SIG-M5 treated with dmso at 0.1 percent for 504 hours (cell line): ENCODE measurements around the gene CEP68.

Source experiments
- DNase-seq: peaks from one replicate; lab custom pipeline; 2025; ENCODE audit not compliant: unreplicated experiment; lab: John Stamatoyannopoulos, UW

Gene CEP68

DNA sequence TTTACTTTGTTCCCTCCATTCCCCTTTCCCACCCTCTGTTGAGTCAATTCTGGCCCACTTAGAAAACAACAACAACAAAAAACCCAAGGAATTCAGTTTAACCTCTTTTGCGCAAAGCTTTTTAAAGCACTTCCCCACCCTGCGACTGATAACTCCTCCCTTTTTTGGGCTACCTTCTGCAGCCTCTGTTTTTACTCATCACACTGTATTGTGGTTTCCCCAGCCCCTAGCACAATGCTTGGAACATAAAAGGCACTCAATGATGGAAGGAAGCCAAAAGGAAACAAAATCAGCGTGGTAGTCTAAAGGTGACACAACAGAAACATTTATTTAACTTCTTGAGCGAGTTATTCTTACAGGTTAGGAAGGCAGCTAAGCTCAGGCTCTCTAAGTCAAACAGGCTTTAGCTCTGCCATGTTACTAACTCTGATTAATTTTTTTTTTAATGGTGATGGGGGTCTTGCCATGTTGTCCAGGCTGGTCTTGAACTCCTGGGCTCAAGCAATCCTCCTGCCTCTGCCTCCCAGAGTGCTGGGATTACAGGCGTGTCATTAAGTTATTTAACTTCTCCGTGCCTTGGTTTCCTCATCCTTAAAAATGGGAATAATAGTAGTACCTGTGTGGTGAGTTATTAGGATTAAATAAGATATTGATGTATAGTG is 1.3 kb downstream of the CEP68 start:
- DNase-seq: peak; percentile 85

DNA sequence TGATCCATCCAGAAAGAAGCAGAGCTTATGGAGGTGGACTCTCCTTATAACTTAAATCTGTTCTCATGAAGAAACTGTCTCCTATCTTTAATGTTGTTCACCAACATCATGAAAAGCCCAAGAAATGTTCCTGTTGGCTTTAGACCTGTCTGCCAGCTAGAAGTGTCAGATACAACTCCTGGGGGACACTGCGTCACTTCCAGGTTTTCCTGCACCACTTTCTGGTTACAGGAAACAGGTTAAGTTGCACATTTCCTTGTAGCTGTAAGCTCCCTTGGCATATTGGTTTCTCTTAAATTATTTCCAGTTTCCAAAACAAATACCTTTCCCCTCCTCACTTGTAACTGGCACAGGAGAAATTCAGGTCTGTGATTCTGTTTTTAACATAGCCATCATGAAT is 2.9 kb downstream of the CEP68 start:
- DNase-seq: no peak

DNA sequence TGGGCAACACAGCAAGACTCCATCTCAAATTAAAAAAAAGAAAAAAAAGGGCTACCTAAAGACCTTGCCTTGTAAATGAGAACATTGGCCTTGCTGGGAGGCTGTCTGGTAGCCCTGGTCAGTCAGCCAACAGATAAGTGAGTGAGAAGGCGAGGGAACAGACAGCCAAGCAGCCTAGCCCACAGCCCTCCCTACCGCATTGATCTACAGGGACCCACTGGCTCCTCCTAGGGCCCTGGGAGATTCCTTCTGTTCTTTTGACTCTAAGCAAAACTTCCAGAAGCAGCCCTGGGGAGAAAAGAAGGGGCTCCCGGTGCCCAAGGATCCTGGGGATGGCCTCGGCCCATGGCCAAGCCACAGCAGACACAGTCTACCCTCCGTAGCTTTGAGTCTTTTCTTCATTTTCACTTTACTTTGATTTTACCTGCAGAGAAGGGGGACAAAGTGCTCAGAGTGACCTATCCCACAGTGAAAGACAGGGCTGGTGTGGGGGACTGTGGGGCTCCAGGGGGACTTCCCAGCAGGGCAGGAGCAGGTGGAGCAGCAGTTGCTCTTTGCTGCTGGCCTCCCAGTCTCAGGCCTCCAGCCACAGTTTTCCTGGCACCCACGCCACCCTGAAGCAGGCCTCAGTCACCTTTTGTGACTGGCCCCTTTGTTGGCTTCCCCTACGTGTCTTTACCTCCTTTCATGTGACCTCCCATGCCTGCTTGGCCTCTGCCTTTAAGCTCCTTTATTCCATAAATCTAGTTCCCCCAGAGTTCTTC is 5.1 kb downstream of the CEP68 start:
- no peak for DNase-seq

DNA sequence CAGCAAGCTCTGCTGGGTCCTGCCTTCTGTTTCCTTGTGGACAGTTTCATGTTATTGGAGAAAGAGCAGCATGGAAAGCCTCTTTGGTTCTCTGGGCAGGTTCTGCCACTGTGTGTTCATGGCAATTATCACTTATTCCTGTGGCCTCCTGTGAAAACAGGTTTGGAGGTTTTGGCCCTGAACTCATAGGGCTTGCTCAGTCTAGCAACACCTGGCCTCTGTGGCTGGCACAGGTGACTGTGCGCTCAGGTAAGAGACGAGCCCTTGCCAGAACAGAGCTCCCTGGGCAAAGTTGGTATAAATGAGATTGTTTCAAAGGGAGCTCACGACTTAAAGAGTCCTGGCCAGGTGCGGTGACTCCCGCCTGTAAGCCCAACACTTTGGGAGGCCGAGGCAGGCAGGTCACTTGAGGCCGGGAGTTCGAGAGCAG is 5.7 kb downstream of the CEP68 start:
- DNase-seq: no peak

GRCh38 chr2:65062843-65063825 is 6.9 kb downstream of the CEP68 start:
- DNase-seq: no peak

DNA sequence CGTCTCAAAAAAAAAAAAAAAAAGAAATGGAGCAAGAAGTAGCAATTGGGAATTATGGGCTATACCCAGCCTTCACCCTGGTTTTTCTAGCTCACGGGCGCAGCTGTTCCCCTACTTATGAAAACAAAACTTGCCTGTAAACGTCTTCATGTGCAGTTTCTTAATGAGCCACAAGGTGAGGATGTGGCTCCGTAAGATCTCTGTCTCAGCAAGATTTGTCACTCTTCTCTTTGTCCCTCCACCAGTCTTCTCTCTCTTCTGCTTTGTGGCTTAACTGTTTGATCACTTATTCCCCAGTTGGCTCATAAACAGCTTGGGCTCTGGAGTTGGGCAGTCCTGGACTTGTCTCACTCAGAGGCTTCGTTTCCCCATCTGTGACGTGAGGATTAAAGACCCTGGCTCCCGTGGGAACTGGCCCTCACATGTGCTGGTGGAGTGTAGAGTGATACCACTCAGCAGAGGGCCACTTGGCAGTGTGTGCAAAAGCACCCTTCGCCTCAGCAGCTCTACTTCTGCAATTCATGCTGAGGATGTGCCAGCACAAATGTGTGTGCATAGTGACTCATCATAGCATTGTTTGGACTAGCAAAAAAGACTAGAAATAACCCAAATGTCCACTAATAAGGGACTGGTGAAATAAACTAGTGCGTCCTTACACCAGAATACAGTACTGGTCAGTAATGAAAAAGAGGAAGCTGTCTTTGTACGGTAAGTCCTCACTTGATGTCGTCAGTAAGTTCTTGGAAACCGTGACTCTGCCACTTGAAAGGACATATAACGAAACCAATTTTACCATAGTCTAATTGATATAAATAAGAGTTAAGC is 8.7 kb downstream of the CEP68 start:
- peak; percentile 95 for DNase-seq

- no peak for DNase-seq
These were observed 11.8 kb downstream of the CEP68 start for GRCh38 chr2:65067806-65068553.

GRCh38 chr2:65069439-65069824 is 13.2 kb downstream of the CEP68 start:
- DNase-seq: no peak

DNA sequence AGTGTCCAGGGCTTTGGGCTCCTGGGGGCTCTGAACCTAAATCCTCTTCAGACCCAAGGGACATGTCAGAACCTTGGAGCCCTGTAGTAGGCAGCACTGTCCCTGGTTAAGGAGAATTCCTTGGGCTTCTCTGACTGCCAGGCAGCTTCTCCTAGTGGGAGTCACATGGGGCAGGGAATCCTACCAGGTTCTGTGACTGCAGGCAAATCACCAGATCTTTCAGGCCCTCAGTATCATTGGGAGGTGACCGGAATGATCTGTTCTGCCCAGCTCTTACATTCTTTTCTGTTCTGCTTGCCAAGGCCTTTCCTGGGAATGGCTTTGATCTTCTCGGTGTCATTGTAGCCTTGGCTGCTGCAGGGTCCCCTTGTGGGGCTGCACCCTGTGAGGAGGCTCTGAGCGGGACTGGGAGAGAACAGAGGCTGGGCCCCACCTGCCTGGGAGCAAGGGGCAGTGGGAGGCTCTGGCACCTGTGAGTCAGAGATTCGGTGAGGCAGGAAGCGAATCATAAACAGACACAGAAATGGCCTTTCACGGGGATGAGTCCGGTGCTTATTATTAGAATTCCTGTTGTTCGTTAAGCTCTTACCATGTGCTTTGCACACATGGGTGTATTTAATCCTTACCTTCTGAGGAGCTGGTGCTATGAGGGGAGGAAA is 14.1 kb downstream of the CEP68 start:
- no peak for DNase-seq

- no peak for DNase-seq
These were observed 14.6 kb downstream of the CEP68 start for GRCh38 chr2:65070856-65071255.

- DNase-seq: no peak
These were observed 15.4 kb downstream of the CEP68 start for GRCh38 chr2:65071499-65072180.

- DNase-seq: no peak
These were observed 16.2 kb downstream of the CEP68 start for GRCh38 chr2:65072181-65072970.

DNA sequence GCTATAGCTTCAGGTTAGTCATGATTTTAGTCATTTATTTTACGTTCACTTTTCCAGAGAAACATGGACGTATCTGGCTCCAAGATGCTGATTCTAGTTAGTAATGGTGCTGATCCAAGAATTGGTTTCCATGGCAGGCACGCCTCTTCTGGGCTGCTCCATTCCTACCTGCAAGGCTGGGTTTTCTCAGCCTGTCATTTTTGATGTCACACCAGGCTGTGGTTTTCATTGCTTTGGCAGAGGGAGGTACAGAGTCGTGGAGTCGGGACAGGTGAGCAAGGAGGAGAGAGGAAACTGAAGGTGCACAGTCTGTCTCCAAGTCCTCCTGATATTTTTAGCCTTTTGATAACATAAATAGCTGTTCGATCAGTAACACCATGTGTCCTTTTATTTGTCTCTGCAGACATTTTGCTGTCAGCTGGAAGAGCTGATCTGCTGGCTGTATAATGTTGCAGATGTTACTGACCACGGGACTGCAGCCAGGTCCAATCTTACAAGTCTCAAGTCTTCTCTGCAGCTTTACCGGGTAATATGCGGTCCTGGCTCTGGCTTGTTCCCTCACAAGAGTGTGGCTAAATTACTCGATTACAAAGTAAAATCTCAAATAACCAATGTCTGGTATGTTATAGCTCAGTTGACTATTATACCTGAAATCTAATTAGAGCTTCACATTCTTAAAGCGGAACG is 17.8 kb downstream of the CEP68 start:
- no peak for DNase-seq

DNA sequence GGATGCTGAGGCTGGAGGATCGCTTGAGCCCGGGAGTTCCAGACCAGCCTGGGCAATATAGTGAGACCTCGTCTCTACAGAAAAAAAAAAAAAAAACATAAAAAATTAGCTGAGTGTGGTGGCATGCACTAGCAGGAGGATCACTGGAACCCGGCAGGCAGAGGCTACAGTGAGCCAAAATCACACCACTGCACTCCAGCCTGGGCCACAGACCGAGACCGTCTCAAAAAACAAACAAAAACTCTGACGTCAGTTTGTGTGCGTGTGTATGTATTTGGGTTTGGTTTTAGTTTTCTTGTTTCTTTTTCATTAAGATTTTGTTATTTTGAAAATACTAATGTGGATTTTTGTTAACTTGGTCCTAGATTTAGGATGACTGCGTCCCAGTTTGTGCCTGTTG is 19.0 kb downstream of the CEP68 start:
- DNase-seq: no peak

GRCh38 chr2:65075605-65076344 is 19.6 kb downstream of the CEP68 start:
- no peak for DNase-seq

- DNase-seq: no peak
These were observed 20.1 kb downstream of the CEP68 start for GRCh38 chr2:65076345-65076710.

- DNase-seq: no peak
These were observed 21.7 kb downstream of the CEP68 start for GRCh38 chr2:65077898-65078297.
